ENCODE results near the gene POLR2J. TPM values are rescaled to one million over a fixed set of nuclear protein-coding genes. Genes with fewer than 3 reads are reported as not detected.
"Not testable (repeated sequence)": the region's sequence is repeated elsewhere in the genome, so short reads cannot be mapped to it uniquely, and the experiment has no call there.

POLR2J gene
- total RNA-seq (2013; cell fraction: nucleolus; rRNA removed): 18.6 and 25.8 TPM in 2 replicates
- total RNA-seq (2014; rRNA removed) (66.3 and 73.5 TPM in 2 replicates), total RNA-seq (2014; rRNA removed; fragmentation: Illumina TruSeq; extraction: Trizol) (73.8 and 78.0 TPM in 2 replicates), total RNA-seq (2021) (47.8 and 49.2 TPM in 2 replicates), polyA plus RNA-seq (2011; rRNA removed) (39.8 and 76.8 TPM in 2 replicates), polyA plus RNA-seq (2014; fragmentation: Illumina TruSeq; extraction: Trizol) (83.8 and 119 TPM in 2 replicates), polyA plus RNA-seq (2014; fragmentation: Nextera tagmentation; extraction: Ambion mirVana) (10 to 100 TPM; 16.4 to 43.4 TPM), polyA plus RNA-seq (2014; rRNA removed) (99.6 and 105 TPM in 2 replicates), polyA plus RNA-seq (2016; fragmentation: Nextera tagmentation; extraction: Ambion mirVana) (100 to 1,000 TPM; 110 to 116 TPM), polyA minus RNA-seq (2011; rRNA and poly(A)+ RNA removed) (16.8 and 42.1 TPM in 2 replicates), Bru-seq, nascent RNA (percentile 68 among the genes with signal in this experiment), BruChase-seq, experiment 1, labeled RNA remaining after a 6-hour chase (percentile 77 among the genes with signal in this experiment), BruChase-seq, experiment 2, labeled RNA remaining after a 2-hour chase (percentile 69 among the genes with signal in this experiment)
- polyA plus RNA-seq (2011; ENCODE audit: low read depth): 14.7 TPM
- 90.1 and 134 TPM in 2 replicates for polyA plus RNA-seq (2011; cell fraction: cytosol; rRNA removed)
- 55.3 and 57.1 TPM in 2 replicates for polyA plus RNA-seq (2011; cell fraction: nucleus; rRNA removed)
- 68.0 and 85.8 TPM in 2 replicates for polyA plus RNA-seq (2012)
- 11.5 and 15.6 TPM in 2 replicates for polyA minus RNA-seq (2011; cell fraction: cytosol; rRNA and poly(A)+ RNA removed)
- 67.7 and 94.0 TPM in 2 replicates for polyA minus RNA-seq (2011; cell fraction: nucleus; rRNA and poly(A)+ RNA removed)
- long read RNA-seq, experiment 1, transcript POLR2J-201 (4 exons, 932 nt): major isoform, 76 of 82 reads
- long read RNA-seq, experiment 1, partial matches to known transcripts: 0 of 82 reads
- long read RNA-seq, experiment 1, other reads (novel, unspliced or antisense): 6 of 82 reads
- long read RNA-seq, experiment 2, transcript POLR2J-201 (4 exons, 932 nt): major isoform, 123 of 132 reads
- long read RNA-seq, experiment 2, partial matches to known transcripts: 3 of 132 reads
- long read RNA-seq, experiment 2, other reads (novel, unspliced or antisense): 6 of 132 reads

GRCh38 chr7:102478314-102479208 is at the start of gene POLR2J:
Gene POLR2J, minus strand, starts transcription at chr7:102478922. Its CDS starts 62 bp downstream, at chr7:102478860.
- RAD21 ChIA-PET (ENCODE audit: unreplicated experiment); POLR2A ChIA-PET; H3K27me3 ChIP-seq (replicated peaks in 1 of 2; ENCODE audit: control insufficient read depth in 2 of 2, insufficient read depth in 2 of 2, low read length in 1 of 2); H2AFZ ChIP-seq (ENCODE audit: control insufficient read depth, low read depth, low read length); FAIRE-seq; H3K9ac ChIP-seq (ENCODE audit: control insufficient read depth, insufficient read depth, low read length); intact Hi-C loops (cut with micrococcal nuclease; ENCODE audit: unreplicated experiment); H3K9me3 ChIP-seq (replicated peaks; ENCODE audit: control insufficient read depth, insufficient read depth, low read length); H3K4me2 ChIP-seq (ENCODE audit: control insufficient read depth, insufficient read depth); H3K27ac ChIP-seq (ENCODE audit: control insufficient read depth, insufficient read depth); H3K36me3 ChIP-seq (ENCODE audit: control insufficient read depth in 2 of 2, insufficient read depth in 2 of 2, low read length in 1 of 2); H3K4me1 ChIP-seq (ENCODE audit: control insufficient read depth, insufficient read depth, low read length); SMC1A ChIA-PET (ENCODE audit: uncharacterized antibody, unreplicated experiment); in situ Hi-C loops (cut with MboI); DNase-seq (ENCODE audit: low read depth, low spot score); H3K4me3 ChIP-seq; H4K20me1 ChIP-seq (ENCODE audit: control insufficient read depth, insufficient read depth); H3K79me2 ChIP-seq (ENCODE audit: control insufficient read depth, insufficient read depth, low read length): not testable (repeated sequence)
- 2% methylated on average over 23 of the region's 72 CpGs for WGBS (ENCODE audit: insufficient coverage, insufficient replicate concordance, low lambda C conversion rate, missing lambda C conversion rate)
- CTCF ChIA-PET: interaction anchor here (0.7 kb wide), 1 partner anchor 14 kb away, joined by 3 read pairs; the partner anchor contains the start of genes ALKBH4 and LRWD1
- BruUV-seq (replicated peaks): TSS peak; percentile 89
- ATAC-seq: peak; percentile 94
- TF ChIP-seq NKRF (conservative IDR thresholded peaks at IDR 0.05) (0 out of 2 replicates have a peak, but pooled peaks have one; percentile 32), BHLHE40 (IDR thresholded peaks at IDR 0.05; ENCODE audit: borderline replicate concordance in 1 of 2, low read depth in 2 of 2, low read length in 1 of 2) (peak in 1 of 2 experiments; percentile 14; a peak in 1 of 4 replicates), RELB (IDR thresholded peaks at IDR 0.05; ENCODE audit: low read depth) (0 out of 2 replicates have a peak, but pooled peaks have one; percentile 20), ZBTB40 (IDR thresholded peaks at IDR 0.05; ENCODE audit: borderline replicate concordance) (peak; percentile 53; the same call in 1 of the 2 replicates), CTCF (IDR thresholded peaks at IDR 0.05 in 2 of 3, conservative IDR thresholded peaks at IDR 0.05 in 1 of 3; ENCODE audit: control insufficient read depth in 2 of 3, extremely low read depth in 1 of 3, insufficient read depth in 1 of 3, low read depth in 3 of 3, low read length in 3 of 3) (peak in 2 of 3 experiments; percentile 6 to 16; a peak in 1 of 6 replicates)
